ENCODE measurements around the gene MED12L. TPM values are rescaled to one million over a fixed set of nuclear protein-coding genes. Genes with fewer than 3 reads are reported as not detected.
A peak's percentile ranks its signal among the peaks of the same experiment; 100 is the strongest.

The MED12L gene
- total RNA-seq, 4 donors from 2014 or later, result 0.19 to 0.83 (median 0.41) TPM

DNA sequence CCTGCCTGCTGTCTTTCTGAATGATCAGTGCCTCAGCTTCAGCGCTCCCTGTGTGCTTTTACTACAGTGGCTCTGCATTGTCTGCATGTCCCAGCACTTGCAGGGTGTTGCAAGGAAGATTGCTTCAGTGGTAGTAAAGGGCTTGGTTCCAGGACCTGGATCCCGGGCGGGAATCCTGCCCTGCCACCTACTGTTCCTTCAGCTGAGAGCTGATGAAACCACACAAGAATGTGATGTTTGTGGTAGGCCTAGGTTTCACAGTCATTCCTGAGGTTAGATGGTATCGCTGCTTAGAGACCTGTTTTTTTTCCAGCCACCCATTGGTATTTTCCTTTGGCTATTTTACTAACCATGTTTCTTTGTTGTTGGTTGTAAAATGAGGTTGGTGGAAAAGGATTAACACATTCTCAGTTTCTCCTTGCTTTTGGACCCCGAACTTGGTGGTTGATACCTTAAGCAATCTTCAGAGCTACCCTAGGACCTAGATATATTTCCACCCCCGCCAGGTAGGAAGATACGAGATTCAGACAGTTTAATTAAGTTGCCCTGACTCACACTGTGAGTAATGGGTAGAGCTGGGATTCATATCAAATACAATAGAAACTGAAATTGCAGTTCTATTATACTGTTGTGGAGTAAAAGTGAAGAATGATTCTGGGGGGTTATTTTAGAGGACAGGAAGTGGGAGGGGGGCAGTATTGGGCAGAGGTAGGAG is 219.8 kb downstream of the MED12L start:
- no peaks in the 10 kb centered on the region for H3K27me3 ChIP-seq
- H3K36me3 ChIP-seq, result no peaks in the 10 kb centered on the region
- H3K4me3 ChIP-seq, result no peak overlapping the region
- intact Hi-C loops (cut with DNase I), result no loop called here
- no peaks in the 10 kb centered on the region for H3K9me3 ChIP-seq
- DNase-seq (ENCODE audit: extremely low spot score), result peak; percentile 91
- peak in 1 of 2 donors; percentile 20 for TF ChIP-seq POLR2AphosphoS5 (IDR thresholded peaks at IDR 0.05)
- TF ChIP-seq, protein P1, sequence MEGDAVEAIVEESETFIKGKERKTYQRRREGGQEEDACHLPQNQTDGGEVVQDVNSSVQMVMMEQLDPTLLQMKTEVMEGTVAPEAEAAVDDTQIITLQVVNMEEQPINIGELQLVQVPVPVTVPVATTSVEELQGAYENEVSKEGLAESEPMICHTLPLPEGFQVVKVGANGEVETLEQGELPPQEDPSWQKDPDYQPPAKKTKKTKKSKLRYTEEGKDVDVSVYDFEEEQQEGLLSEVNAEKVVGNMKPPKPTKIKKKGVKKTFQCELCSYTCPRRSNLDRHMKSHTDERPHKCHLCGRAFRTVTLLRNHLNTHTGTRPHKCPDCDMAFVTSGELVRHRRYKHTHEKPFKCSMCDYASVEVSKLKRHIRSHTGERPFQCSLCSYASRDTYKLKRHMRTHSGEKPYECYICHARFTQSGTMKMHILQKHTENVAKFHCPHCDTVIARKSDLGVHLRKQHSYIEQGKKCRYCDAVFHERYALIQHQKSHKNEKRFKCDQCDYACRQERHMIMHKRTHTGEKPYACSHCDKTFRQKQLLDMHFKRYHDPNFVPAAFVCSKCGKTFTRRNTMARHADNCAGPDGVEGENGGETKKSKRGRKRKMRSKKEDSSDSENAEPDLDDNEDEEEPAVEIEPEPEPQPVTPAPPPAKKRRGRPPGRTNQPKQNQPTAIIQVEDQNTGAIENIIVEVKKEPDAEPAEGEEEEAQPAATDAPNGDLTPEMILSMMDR (IDR thresholded peaks at IDR 0.05), result no peak
- H3K27ac ChIP-seq (replicated peaks in 1 of 4), result no peak overlapping the region
- WGBS, result 61% methylated on average over 7 of the region's 7 CpGs
- H3K4me1 ChIP-seq, result peaks cover 0 to 12% (median 0%) of the 10 kb centered on the region in 4 donors

DNA sequence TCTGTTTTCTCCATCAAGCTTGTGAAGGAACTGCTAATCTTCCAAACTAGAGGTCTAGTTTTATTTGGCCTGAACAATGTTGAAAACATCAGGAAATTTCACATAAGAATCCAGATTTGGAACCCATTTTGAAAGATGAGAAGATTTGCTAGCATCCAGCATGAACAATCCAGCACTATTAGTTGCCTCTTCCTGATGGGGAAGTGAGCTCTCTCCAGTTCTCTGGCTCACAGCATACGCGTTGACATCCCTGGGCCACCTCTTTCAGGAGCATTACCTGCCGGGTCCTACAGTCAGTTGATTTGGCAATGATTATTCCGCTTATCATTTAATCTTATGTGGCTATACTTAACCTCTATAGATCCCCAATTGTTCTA is 220.3 kb downstream of the MED12L start:
- Histone ChIP-seq H3K4me3 (no peak overlapping the region), H3K9me3 (no peaks in the 10 kb centered on the region), H3K36me3 (no peaks in the 10 kb centered on the region), H3K27me3 (no peaks in the 10 kb centered on the region), H3K4me1 (peaks cover 0 to 12% (median 0%) of the 10 kb centered on the region in 4 donors), H3K27ac (replicated peaks in 1 of 4) (no peak overlapping the region)
- DNase-seq (ENCODE audit: extremely low spot score), result peak; percentile 50
- 75% methylated on average over 4 of the region's 4 CpGs for WGBS
- TF ChIP-seq POLR2AphosphoS5 (IDR thresholded peaks at IDR 0.05), result no peak
- TF ChIP-seq, protein P1 (IDR thresholded peaks at IDR 0.05), result no peak
- intact Hi-C loops (cut with DNase I), result no loop called here

DNA sequence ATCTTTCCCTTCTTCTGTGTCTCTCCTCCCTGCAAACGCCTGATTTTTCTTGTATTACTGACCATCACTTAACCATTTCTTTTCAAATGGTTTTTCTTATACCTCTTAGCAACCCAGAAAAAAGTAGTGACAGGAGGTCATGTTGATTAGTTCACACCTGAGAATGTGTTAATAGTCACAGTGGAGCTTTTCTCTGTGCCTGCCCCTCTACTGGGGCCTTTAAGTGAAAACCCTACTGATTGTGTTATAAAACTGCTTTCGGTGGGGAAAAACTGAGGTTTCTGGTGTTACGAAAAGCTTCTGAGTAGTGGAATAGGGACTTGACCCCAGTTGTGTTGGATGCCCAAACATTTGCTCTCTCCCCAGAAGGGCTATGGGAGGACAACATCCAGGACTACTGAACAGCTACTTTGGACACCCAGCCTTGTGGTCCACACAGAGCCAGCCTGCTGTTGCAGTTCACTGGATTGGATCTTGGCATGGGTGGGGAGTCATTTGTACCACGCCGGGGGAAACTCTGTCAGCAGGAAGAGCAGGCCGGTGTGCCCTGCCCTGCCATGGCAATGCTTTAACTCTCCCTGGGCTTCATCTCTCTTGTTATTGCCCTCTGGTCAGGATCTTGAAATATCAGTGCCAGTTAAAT is 220.8 kb downstream of the MED12L start:
- Histone ChIP-seq H3K27me3 (no peaks in the 10 kb centered on the region), H3K27ac (replicated peaks in 1 of 4) (no peak overlapping the region), H3K9me3 (no peaks in the 10 kb centered on the region), H3K4me3 (no peak overlapping the region), H3K4me1 (peaks cover 0 to 12% (median 0%) of the 10 kb centered on the region in 4 donors), H3K36me3 (no peaks in the 10 kb centered on the region)
- intact Hi-C loops (cut with DNase I), result no loop called here
- 94% methylated on average over 6 of the region's 6 CpGs for WGBS
- TF ChIP-seq, protein P1 (IDR thresholded peaks at IDR 0.05), result no peak
- TF ChIP-seq EP300 (IDR thresholded peaks at IDR 0.05), result no peak
- TF ChIP-seq POLR2A (IDR thresholded peaks at IDR 0.05; ENCODE audit: low read depth), result no peak
- no peak for TF ChIP-seq POLR2AphosphoS5 (IDR thresholded peaks at IDR 0.05)
- peak; percentile 80 for DNase-seq (ENCODE audit: extremely low spot score)

DNA sequence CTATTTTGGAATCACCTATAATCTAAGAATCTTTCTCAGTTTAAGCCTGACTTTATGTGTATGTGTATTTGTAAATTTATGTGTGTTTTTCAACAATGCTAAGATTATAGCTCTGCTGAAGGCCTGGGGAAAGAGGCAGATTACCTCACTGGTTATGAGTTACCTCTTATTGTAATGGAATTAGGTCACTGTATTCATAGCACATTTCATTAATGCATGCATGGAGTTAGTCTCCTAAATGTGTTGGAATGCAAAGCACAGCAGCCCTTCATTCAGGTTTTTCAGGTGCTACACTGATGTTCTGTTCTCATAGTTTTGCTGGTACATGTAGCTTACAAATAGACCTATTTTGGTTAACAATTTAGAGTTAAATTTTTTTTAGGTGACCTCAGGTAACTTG is 221.7 kb downstream of the MED12L start:
- H3K27ac ChIP-seq (replicated peaks in 1 of 4), result no peak overlapping the region
- H3K36me3 ChIP-seq, result no peaks in the 10 kb centered on the region
- no peaks in the 10 kb centered on the region for H3K9me3 ChIP-seq
- peaks cover 0 to 12% (median 0%) of the 10 kb centered on the region in 4 donors for H3K4me1 ChIP-seq
- DNase-seq (ENCODE audit: extremely low spot score), result no peak
- H3K4me3 ChIP-seq, result no peak overlapping the region
- H3K27me3 ChIP-seq, result no peaks in the 10 kb centered on the region
- intact Hi-C loops (cut with DNase I), result no loop called here
- TF ChIP-seq, protein P1 (IDR thresholded peaks at IDR 0.05), result no peak
- no peak for TF ChIP-seq POLR2AphosphoS5 (IDR thresholded peaks at IDR 0.05)
- TF ChIP-seq EP300 (IDR thresholded peaks at IDR 0.05), result no peak
- no peak for TF ChIP-seq POLR2A (IDR thresholded peaks at IDR 0.05; ENCODE audit: low read depth)
